Stimulated activated CD4-positive, alpha-beta T cell treated with anti-CD3 and anti-CD28 coated beads, Interleukin-12 subunit alpha, Interleukin-12 subunit beta, amount 100 ng/mL, for 4 hours (primary cell): Measurements from ENCODE around the gene GGA3.
"Not testable (repeated sequence)": the region's sequence is repeated elsewhere in the genome, so short reads cannot be mapped to it uniquely, and the experiment has no call there.

ENCODE experiments used
- DNase-seq: peaks from one replicate; pipeline ENCODE4 v3.0.0-alpha.2; 2020

Gene GGA3

GRCh38 chr17:75208161-75208560 is 53.2 kb downstream of the GGA3 start:
- DNase-seq, result no peak

- no peak for DNase-seq
Observed at GRCh38 chr17:75207760-75208159, 53.6 kb downstream of the GGA3 start.

- not testable (repeated sequence) for DNase-seq
Observed at GRCh38 chr17:75207050-75207407, 54.4 kb downstream of the GGA3 start.

GRCh38 chr17:75205793-75206163 is 55.6 kb downstream of the GGA3 start:
- DNase-seq, result no peak

- DNase-seq, result peak; percentile 92
Observed at GRCh38 chr17:75205037-75205792, 56.2 kb downstream of the GGA3 start, which contains the start of gene NUP85. NUP85 (plus strand) TSS chr17:75205679; CDS start chr17:75205762, 83 bp downstream.

GRCh38 chr17:75199886-75200618 is 61.4 kb downstream of the GGA3 start:
- no peak for DNase-seq

GRCh38 chr17:75194879-75195278 is 66.5 kb downstream of the GGA3 start:
- no peak for DNase-seq

GRCh38 chr17:75191584-75191983 is 69.8 kb downstream of the GGA3 start:
- no peak for DNase-seq

GRCh38 chr17:75188614-75189013 is 72.8 kb downstream of the GGA3 start:
- DNase-seq, result no peak
